Testis (tissue), 3 donors: Measurements from ENCODE around the gene VCL. TPM values are rescaled to one million over a fixed set of nuclear protein-coding genes. Genes with fewer than 3 reads are reported as not detected.

ENCODE experiments used
- DNase-seq: peaks from one replicate; pipeline ENCODE4 v3.0.0-alpha.2; 2019
- H3K27ac ChIP-seq, 2 donors: fragments of 200-600 bp; sonication (generic); one replicate each; pipeline ENCODE4 v1.5.1; 2019
- H3K27me3 ChIP-seq: fragments of 200-600 bp; sonication (generic); one replicate; pipeline ENCODE4 v1.5.1; 2019
- H3K36me3 ChIP-seq: fragments of 200-600 bp; sonication (generic); one replicate; pipeline ENCODE4 v1.5.1; 2017; ENCODE audit warnings: low read depth; ENCODE audit errors: missing control alignments
- H3K4me1 ChIP-seq: fragments of 200-600 bp; sonication (generic); one replicate; pipeline ENCODE4 v1.5.1; 2019
- H3K4me3 ChIP-seq, 2 donors: fragments of 200-600 bp; sonication (generic); one replicate each; pipeline ENCODE4 v1.5.1; 2017 to 2019
- H3K9me3 ChIP-seq: fragments of 200-600 bp; sonication (generic); one replicate; pipeline ENCODE4 v1.5.1; 2017
- POLR2A ChIP-seq: fragments of 450-650 bp; IDR thresholded peaks from one replicate; pipeline ENCODE4 v1.6.1; 2017; ENCODE audit warnings: antibody characterized with exemption, mild to moderate bottlenecking, moderate library complexity
- WGBS, 2 donors: methylation state at CpG; one replicate each; pipeline ENCODE4 v1.1.5; 2018; 5-methylcytosine and 5-hydroxymethylcytosine counted together
- intact Hi-C: fragments of 100-400 bp; cut with DNase I; formaldehyde crosslinking; loops from one replicate; pipeline ENCODE4 v1.15.1; 2023; ENCODE audit warnings: low total_unique reads
- polyA plus RNA-seq: library from polyadenylated mRNA; stranded (reverse); fragments of 350-450 nt; fragmentation: Illumina TruSeq; extraction: RNeasy Lipid Tissue Mini Kit (QIAGEN cat#74804); gene quantifications from one replicate; pipeline ENCODE4 v1.2.3, GENCODE V29; 2014; ENCODE audit warnings: low read depth, low replicate concordance; ENCODE audit not compliant: insufficient read depth
- total RNA-seq, 2 donors: library from RNA; depleted of rRNA; stranded (reverse); fragments of >200 nt; gene quantifications; one replicate each; pipeline ENCODE4 v1.2.3, GENCODE V29; 2016
- TF ChIP-seq, protein P1 (sequence below), 3 experiments: fragments of 450-650 bp in 2 of 3; fragments of 200-600 bp in 1 of 3; sonication (generic) in 1 of 3; IDR thresholded peaks; one replicate each; pipeline ENCODE4 v1.5.1; 2016 to 2019; ENCODE audit warnings: antibody characterized with exemption in 3 of 3, mild to moderate bottlenecking in 2 of 3, moderate library complexity in 1 of 3

The VCL gene
- total and polyA plus RNA-seq, 3 donors from 2014 or later = 106 to 272 (median 267) TPM

DNA sequence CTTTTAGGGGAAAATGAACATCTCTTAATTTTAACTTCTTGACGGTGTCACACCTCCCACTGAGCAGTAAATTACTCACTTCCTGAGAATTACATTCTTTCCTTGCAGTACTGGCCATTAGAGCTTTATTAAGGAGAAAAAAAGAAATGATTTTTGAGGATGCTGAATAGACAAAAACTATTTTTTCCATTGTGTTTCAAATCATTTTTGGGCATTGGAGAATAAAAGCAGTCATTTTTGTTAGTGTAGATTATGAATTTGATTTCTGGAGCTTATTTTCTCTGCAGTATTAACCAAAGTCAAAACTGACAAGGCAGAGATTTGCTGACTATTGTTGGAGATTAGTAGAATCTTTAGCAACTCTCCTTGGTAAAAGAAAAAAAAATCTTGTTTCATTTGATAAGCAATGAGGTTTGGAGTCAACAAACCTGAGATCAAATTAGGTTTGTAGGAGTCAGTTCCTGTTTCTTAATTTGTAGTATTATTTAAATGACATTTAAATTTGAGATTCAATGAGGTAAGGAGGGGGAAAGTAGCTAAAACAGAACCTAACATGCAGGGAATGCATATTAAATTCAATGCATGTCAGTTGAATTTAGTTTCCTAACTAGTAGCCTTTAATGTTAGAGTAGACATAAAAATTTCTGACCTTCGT, 82.1 kb downstream of the VCL start:
- H3K27ac ChIP-seq = no peak overlapping the region
- no peak overlapping the region for H3K4me3 ChIP-seq
- TF ChIP-seq, protein P1, sequence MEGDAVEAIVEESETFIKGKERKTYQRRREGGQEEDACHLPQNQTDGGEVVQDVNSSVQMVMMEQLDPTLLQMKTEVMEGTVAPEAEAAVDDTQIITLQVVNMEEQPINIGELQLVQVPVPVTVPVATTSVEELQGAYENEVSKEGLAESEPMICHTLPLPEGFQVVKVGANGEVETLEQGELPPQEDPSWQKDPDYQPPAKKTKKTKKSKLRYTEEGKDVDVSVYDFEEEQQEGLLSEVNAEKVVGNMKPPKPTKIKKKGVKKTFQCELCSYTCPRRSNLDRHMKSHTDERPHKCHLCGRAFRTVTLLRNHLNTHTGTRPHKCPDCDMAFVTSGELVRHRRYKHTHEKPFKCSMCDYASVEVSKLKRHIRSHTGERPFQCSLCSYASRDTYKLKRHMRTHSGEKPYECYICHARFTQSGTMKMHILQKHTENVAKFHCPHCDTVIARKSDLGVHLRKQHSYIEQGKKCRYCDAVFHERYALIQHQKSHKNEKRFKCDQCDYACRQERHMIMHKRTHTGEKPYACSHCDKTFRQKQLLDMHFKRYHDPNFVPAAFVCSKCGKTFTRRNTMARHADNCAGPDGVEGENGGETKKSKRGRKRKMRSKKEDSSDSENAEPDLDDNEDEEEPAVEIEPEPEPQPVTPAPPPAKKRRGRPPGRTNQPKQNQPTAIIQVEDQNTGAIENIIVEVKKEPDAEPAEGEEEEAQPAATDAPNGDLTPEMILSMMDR (IDR thresholded peaks at IDR 0.05) = no peak
- TF ChIP-seq POLR2A = no peak
- intact Hi-C loops = no loop called here
- H3K4me1 ChIP-seq = no peaks in the 10 kb centered on the region
- H3K36me3 ChIP-seq = no peaks in the 10 kb centered on the region
- no peak for DNase-seq
- H3K9me3 ChIP-seq = no peaks in the 10 kb centered on the region
- no peaks in the 10 kb centered on the region for H3K27me3 ChIP-seq
- WGBS, 2 donors = 74 to 78% methylated on average over 2 of the region's 2 CpGs

DNA sequence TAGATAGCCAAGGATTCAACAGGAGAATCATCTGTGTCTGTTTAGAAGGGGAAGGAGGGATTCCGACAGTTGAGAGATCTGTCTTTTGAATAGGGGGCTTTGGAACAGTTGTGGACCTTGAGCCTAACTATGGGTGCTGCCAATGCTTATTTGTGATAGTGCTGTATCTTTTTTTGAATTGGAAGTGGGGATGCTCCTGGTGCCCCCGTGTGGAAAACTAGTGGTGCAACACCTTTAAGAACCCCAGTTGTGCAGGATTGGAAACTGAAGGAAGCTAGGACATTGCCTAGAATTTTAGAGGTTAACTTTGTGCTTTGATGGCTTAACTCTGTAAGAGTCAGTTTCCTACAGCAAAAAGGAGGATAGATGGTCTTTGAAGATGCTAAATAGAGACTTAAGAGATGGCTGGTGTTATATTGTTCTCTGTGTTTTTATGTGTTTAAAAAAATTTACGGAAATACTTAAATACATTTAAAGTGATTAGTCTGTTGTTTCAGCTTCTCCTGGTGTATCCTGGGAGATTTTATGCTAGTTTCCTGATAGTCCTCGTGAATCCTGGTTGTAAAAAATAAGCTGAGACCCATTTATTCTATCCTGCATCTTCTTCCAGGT, 83.4 kb downstream of the VCL start:
- H3K4me3 ChIP-seq = no peak overlapping the region
- peak; percentile 46 for DNase-seq
- H3K27ac ChIP-seq = no peak overlapping the region
- TF ChIP-seq, protein P1 (IDR thresholded peaks at IDR 0.05) = peak; percentile 40 to 68 (median 61)
- no peak for TF ChIP-seq POLR2A
- no peaks in the 10 kb centered on the region for H3K9me3 ChIP-seq
- intact Hi-C loops = no loop called here
- no peaks in the 10 kb centered on the region for H3K27me3 ChIP-seq
- 58 to 67% methylated on average over 4 of the region's 4 CpGs for WGBS, 2 donors
- no peaks in the 10 kb centered on the region for H3K36me3 ChIP-seq
- H3K4me1 ChIP-seq = no peaks in the 10 kb centered on the region

DNA sequence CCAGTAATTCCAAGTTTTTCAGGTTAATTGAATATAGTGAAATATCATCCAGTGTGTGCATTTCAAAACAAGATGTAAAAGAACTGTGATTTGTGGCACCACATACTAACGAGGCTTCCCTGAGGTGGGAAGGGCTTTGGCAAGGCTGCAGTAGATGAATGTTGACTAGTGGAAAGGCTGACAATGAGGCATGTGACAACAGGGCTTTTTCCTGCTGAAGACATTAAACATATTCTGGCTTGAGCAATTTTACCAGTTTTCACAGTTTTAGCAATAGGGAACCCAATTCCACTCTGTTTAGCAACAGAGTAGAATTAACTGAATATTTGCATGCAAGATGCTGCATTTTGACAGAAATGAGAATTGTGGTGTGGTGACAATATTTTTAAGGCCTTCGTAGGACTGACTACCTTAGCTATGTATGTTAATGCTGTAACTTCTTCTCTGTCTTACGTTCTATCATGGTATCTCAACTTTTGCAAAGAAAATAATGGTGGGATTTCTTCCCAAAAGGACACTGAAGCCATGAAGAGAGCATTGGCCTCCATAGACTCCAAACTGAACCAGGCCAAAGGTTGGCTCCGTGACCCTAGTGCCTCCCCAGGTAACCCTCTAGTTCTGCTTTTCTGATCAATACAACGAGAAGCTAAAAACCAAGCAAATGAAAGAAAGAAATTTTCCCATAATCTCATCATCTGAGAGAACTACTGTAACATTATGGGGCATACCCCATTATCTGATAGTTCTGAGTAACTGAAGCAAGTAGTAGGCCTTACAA, 84.2 kb downstream of the VCL start:
- Histone ChIP-seq H3K4me1 (no peaks in the 10 kb centered on the region), H3K4me3 (no peak overlapping the region), H3K9me3 (no peaks in the 10 kb centered on the region), H3K36me3 (no peaks in the 10 kb centered on the region), H3K27me3 (no peaks in the 10 kb centered on the region), H3K27ac (no peak overlapping the region)
- intact Hi-C loops = no loop called here
- no peak for DNase-seq
- 77 to 80% methylated on average over 5 of the region's 5 CpGs for WGBS, 2 donors
- TF ChIP-seq, protein P1 (IDR thresholded peaks at IDR 0.05) = no peak
- no peak for TF ChIP-seq POLR2A

DNA sequence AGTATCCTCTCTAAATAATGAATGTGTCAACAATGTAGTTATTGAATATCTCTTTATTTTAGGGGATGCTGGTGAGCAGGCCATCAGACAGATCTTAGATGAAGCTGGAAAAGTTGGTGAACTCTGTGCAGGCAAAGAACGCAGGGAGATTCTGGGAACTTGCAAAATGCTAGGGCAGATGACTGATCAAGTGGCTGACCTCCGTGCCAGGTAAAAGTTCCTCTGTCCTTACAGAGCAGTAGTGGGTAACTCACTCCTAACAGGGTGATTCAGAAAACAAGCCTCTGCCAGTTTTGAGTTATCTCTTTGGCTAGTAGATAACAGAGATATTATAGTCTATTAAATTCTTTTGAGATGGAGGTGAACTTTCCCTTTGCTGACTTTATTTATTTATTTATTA, 85.4 kb downstream of the VCL start:
- no peaks in the 10 kb centered on the region for H3K27me3 ChIP-seq
- no peak for DNase-seq
- TF ChIP-seq, protein P1 (IDR thresholded peaks at IDR 0.05) = no peak
- WGBS, 2 donors = 58 to 75% methylated on average over 2 of the region's 2 CpGs
- intact Hi-C loops = no loop called here
- no peaks in the 10 kb centered on the region for H3K4me1 ChIP-seq
- H3K9me3 ChIP-seq = no peaks in the 10 kb centered on the region
- H3K27ac ChIP-seq = no peak overlapping the region
- no peaks in the 10 kb centered on the region for H3K36me3 ChIP-seq
- no peak overlapping the region for H3K4me3 ChIP-seq
